Pancreas (tissue), 10 donors: ENCODE data around the gene SLC25A22. TPM values are rescaled to one million over a fixed set of nuclear protein-coding genes. Genes with fewer than 3 reads are reported as not detected.

ENCODE experiments used
- ATAC-seq, 4 donors: fragments of 200-7000 bp; cut with Tn5 transposase; one replicate each; pipeline versions ENCODE4 v1.8.0 to v1.9.1; 2020; ENCODE audit warnings: mild to moderate bottlenecking in 4 of 4, moderate library complexity in 4 of 4
- DNase-seq, 6 donors: peaks; one replicate each; pipeline ENCODE4 v3.0.0-alpha.2; 2020
- FAIRE-seq: peaks from 2 replicates; lab custom pipeline; 2012; peaks lifted over from hg19 to GRCh38; lab: Jason Lieb, UNC
- H3K27ac ChIP-seq, 4 donors: fragments of 200-600 bp; sonication (generic); 1 replicate in 3 of 4; 2 replicates in 1 of 4; pipeline versions ENCODE4 v1.5.0 to v1.8.0; 2020
- H3K27me3 ChIP-seq, 4 donors: fragments of 200-600 bp; one replicate each; pipeline ENCODE4 v1.8.0; 2021
- H3K36me3 ChIP-seq, 3 donors: fragments of 200-600 bp; sonication (generic) in 1 of 3; one replicate each; pipeline versions ENCODE4 v1.5.0 to v1.8.0; 2020 to 2021
- H3K4me1 ChIP-seq, 3 donors: fragments of 200-600 bp; one replicate each; pipeline ENCODE4 v1.8.0; 2021
- H3K4me3 ChIP-seq, 4 donors: fragments of 200-600 bp; sonication (generic) in 2 of 4; one replicate each; pipeline versions ENCODE4 v1.5.0 to v1.8.0; 2020 to 2021
- H3K9me3 ChIP-seq, 4 donors: fragments of 200-600 bp; one replicate each; pipeline ENCODE4 v1.8.0; 2021
- WGBS, 2 donors: extraction: QIAGEN DNeasy Blood & Tissue Kit; methylation state at CpG; one replicate each; pipeline ENCODE4 v1.1.7; 2013; 5-methylcytosine and 5-hydroxymethylcytosine counted together
- intact Hi-C, 3 donors: fragments of 100-400 bp; cut with DNase I; formaldehyde crosslinking; loops; one replicate each; pipeline versions ENCODE4 v1.11.1 to v1.14.2; 2022
- polyA plus RNA-seq, 2 donors: library from polyadenylated mRNA; stranded (reverse); fragments of 200-250 nt; gene quantifications; one replicate each; pipeline ENCODE4 v1.2.3, GENCODE V29; 2013
- total RNA-seq, 6 donors: library from RNA; stranded (reverse); fragmentation: NEBNext Ultra II Directional in 4 of 6; extraction: Animal tissue kit (Norgen Biotek cat#: 25700) in 4 of 6; gene quantifications; one replicate each; pipeline versions ENCODE4 v1.2.1 to v1.2.4, GENCODE V29; 2021 to 2023
- TF ChIP-seq, protein P1 (sequence below), 4 donors: fragments of 200-600 bp; sonication (generic) in 3 of 4; IDR thresholded peaks; one replicate each; pipeline versions ENCODE4 v1.5.0 to v1.8.0; 2021; ENCODE audit warnings: antibody characterized with exemption in 4 of 4
- donor health status: healthy with polysubstance abuse.
- donor health status: DM: no; HTN: no; CAD: no; lungs with moderate emphysema.
- donor health status: DM: no; HTN: no; CAD: no.
- donor health status: control.
- donor health status: control.
- donor health status: Bipolar disorder and iron deficiency.
- donor health status: DM: yes; HTN: yes; CAD: no.
- donor health status: DM: no; HTN: no; CAD: no.
- donor health status: DM: no; HTN: no; CAD: no.
- donor health status: DM: yes; HTN: yes; CAD: no.

The SLC25A22 gene
- total and polyA plus RNA-seq, 8 donors = 32.2 to 84.0 (median 42.9) TPM

DNA sequence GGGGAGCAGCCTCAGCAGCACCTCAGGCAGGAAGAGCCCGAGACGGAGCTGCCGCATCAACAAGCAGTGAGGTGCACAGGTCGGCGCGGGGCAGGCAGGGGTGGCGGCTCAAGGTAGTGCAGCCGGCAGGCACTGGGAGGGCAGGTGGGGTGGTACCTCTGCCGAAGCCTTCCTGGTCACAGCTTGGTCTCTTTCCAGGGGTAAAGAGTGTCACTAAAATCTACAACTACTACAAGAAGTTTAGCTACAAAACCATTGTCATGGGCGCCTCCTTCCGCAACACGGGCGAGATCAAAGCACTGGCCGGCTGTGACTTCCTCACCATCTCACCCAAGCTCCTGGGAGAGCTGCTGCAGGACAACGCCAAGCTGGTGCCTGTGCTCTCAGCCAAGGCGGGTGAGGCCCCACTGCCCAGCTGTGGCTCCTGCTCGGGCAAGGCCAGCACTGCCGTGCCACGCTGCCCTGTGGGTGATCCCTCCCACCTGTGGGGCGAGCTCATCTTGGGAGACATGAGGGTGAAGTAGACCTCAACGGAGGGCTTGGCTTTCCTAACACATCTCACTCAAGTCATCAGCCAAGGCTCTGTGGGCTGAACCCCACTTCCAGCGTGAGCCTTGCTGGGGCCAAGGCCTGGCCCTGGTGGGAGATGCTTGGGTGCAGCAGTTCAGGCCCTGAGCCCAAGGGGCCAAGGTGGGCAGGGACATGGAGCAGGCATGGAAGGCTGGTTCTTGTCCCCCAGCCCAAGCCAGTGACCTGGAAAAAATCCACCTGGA lies 34.3 kb downstream of the SLC25A22 start:
- H3K4me3 ChIP-seq = no peak overlapping the region
- intact Hi-C loops = no loop called here
- H3K4me1 ChIP-seq = no peaks in the 10 kb centered on the region
- H3K27ac ChIP-seq = no peak overlapping the region
- peaks cover 7 to 30% (median 29%) of the 10 kb centered on the region in 3 donors for H3K36me3 ChIP-seq
- peak in 1 of 4 donors; percentile 7 for ATAC-seq
- FAIRE-seq = no peak
- H3K9me3 ChIP-seq = no peaks in the 10 kb centered on the region
- TF ChIP-seq, protein P1, sequence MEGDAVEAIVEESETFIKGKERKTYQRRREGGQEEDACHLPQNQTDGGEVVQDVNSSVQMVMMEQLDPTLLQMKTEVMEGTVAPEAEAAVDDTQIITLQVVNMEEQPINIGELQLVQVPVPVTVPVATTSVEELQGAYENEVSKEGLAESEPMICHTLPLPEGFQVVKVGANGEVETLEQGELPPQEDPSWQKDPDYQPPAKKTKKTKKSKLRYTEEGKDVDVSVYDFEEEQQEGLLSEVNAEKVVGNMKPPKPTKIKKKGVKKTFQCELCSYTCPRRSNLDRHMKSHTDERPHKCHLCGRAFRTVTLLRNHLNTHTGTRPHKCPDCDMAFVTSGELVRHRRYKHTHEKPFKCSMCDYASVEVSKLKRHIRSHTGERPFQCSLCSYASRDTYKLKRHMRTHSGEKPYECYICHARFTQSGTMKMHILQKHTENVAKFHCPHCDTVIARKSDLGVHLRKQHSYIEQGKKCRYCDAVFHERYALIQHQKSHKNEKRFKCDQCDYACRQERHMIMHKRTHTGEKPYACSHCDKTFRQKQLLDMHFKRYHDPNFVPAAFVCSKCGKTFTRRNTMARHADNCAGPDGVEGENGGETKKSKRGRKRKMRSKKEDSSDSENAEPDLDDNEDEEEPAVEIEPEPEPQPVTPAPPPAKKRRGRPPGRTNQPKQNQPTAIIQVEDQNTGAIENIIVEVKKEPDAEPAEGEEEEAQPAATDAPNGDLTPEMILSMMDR (IDR thresholded peaks at IDR 0.05) = no peak
- H3K27me3 ChIP-seq = no peaks in the 10 kb centered on the region
- 90 to 92% methylated on average over 22 of the region's 22 CpGs for WGBS, 2 donors
- peak in 3 of 6 donors; percentile 34 to 77 (median 60) for DNase-seq

DNA sequence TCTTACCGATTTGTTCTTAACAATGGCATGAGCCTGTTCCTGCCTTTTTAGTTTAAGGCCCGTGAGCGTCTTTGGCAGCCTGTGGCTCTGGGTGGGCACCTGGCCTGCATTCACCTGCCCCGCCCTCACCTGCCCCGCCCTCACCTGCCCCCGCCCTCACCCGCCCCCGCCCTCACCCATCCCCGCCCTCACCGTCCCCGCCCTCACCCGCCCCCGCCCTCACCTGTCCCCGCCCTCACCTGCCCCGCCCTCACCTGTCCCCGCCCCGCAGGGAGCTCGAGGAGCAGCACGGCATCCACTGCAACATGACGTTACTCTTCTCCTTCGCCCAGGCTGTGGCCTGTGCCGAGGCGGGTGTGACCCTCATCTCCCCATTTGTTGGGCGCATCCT lies 35.0 kb downstream of the SLC25A22 start:
- ATAC-seq = peak; percentile 6 to 73 (median 52)
- peak in 4 of 6 donors; percentile 51 to 87 (median 63) for DNase-seq
- Histone ChIP-seq H3K36me3 (peaks cover 7 to 30% (median 29%) of the 10 kb centered on the region in 3 donors), H3K27ac (no peak overlapping the region), H3K4me3 (no peak overlapping the region), H3K27me3 (no peaks in the 10 kb centered on the region), H3K4me1 (no peaks in the 10 kb centered on the region), H3K9me3 (no peaks in the 10 kb centered on the region)
- intact Hi-C loops = no loop called here
- no peak for FAIRE-seq
- TF ChIP-seq, protein P1 (IDR thresholded peaks at IDR 0.05) = no peak
- 56 to 57% methylated on average over 14 to 22 of the region's 24 CpGs for WGBS, 2 donors

DNA sequence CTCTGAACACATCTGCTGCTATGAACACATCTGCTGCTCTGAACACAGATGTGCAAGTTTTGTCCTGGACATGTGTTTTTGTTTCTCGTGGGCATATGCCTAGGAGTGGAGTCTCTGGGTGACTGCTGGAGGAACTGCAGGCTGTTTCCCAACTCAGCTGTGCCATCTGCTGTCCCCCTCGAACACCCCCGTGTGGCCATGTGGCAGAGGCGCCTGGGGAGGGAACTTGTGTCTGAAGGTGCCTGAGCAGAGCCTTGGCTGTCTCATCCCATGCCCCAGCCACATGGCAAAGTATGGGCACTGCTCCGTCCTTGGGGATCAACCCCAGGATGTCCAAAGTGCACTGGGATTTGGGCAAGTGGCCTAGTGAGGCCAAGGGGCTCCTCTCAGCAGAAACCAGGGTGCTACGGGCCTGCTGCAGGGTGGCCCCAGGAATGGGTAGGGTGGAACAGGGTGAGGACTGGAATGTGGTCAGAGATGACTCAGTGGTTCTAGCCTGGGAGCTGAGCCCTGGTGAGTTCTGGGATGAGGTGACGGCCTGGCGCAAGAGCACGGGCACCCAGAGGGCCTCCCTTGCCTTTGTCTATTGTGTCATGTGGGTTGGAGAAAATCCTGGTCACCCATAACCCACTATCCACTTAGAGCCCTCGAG lies 35.5 kb downstream of the SLC25A22 start:
- H3K27ac ChIP-seq = no peak overlapping the region
- intact Hi-C loops = no loop called here
- no peaks in the 10 kb centered on the region for H3K27me3 ChIP-seq
- H3K4me3 ChIP-seq = no peak overlapping the region
- DNase-seq (peak in 3 of 6 donors; percentile 38 to 69 (median 62)), ATAC-seq (peak; percentile 32 to 65 (median 40)), FAIRE-seq (no peak)
- H3K9me3 ChIP-seq = no peaks in the 10 kb centered on the region
- WGBS, 2 donors = 57 to 69% methylated on average over 10 of the region's 10 CpGs
- peaks cover 7 to 30% (median 29%) of the 10 kb centered on the region in 3 donors for H3K36me3 ChIP-seq
- no peaks in the 10 kb centered on the region for H3K4me1 ChIP-seq
- TF ChIP-seq, protein P1 (IDR thresholded peaks at IDR 0.05) = no peak

DNA sequence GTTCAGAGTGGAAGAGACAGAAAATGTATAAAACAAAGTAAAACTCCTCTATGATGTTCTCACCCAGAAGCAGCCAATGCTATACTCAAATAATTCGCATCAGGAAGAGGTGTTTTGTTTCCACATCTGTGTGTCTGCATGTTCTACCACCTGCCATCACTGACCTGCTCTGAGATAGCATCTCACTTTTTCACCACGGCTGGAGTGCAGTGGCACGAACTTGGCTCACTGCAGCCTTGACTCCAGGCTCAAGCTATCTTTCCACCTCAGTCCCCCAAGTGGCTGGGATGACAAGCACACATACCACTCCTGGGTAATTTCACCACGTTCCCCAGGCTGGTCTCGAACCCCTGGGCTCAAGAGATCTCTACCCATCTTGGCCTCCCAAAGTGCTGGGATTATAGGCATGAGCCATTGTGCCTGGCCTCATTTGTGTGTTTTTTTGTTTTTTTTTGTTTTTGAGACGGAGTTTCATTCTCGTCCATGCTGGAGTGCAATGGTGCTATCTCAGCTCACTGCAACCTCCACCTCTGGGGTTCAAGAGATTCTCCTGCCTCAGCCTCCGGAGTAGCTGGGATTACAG lies 36.5 kb downstream of the SLC25A22 start:
- FAIRE-seq = no peak
- peaks cover 7 to 30% (median 29%) of the 10 kb centered on the region in 3 donors for H3K36me3 ChIP-seq
- WGBS, 2 donors = 89 to 93% methylated on average over 8 of the region's 8 CpGs

More for the DNA sequence above, 36.5 kb downstream of the SLC25A22 start:
- DNase-seq (no peak), ATAC-seq (no peak)
- H3K27ac ChIP-seq = no peak overlapping the region
- TF ChIP-seq, protein P1 (IDR thresholded peaks at IDR 0.05) = no peak
- H3K9me3 ChIP-seq = no peaks in the 10 kb centered on the region
- intact Hi-C loops = no loop called here
- H3K4me1 ChIP-seq = no peaks in the 10 kb centered on the region
- no peak overlapping the region for H3K4me3 ChIP-seq
- no peaks in the 10 kb centered on the region for H3K27me3 ChIP-seq
